ENCODE results near the gene MATN4.

Gene MATN4

GRCh38 chr20:45341579-45341938 is 33.5 kb upstream of the MATN4 start:
- in situ Hi-C loops (cut with HindIII; ENCODE audit: low sequenced_read_pairs), result no loop called here

GRCh38 chr20:45340951-45341350 is 32.9 kb upstream of the MATN4 start:
- in situ Hi-C loops (cut with HindIII; ENCODE audit: low sequenced_read_pairs), result no loop called here

DNA sequence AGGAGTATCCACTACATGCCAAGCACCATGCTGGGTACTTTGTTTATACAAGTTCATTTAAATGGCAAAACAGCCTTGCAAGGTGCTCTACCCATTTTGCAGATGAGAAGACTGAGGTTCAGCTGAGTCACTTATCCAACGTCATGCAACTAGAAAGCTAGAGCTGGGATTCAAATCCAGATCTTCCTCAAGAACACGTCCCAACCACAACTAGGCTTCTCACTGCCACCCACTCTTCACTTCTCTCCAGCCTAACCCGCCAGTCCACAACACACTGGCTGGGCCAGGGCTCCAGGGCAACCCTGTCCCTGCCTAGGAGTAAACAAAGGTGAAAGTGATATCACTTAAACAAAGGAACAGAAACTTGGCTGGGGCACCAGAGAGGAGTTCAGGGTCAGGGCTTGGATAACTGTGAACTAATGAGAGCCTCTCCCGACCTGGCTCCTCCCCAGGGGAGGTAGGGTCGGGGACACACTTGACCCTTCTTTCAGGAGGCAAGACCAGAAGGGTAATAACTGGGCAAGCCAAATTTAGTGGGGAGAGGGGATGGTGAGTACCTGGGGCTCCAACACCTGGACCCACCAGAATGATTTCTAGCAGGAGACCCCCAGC is 32.2 kb upstream of the MATN4 start:
- in situ Hi-C loops (cut with HindIII; ENCODE audit: low sequenced_read_pairs), result no loop called here

GRCh38 chr20:45339799-45340198 is 31.7 kb upstream of the MATN4 start:
- in situ Hi-C loops (cut with HindIII; ENCODE audit: low sequenced_read_pairs), result no loop called here

- in situ Hi-C loops (cut with HindIII; ENCODE audit: low sequenced_read_pairs), result no loop called here
These were observed 31.0 kb upstream of the MATN4 start for GRCh38 chr20:45339084-45339483.

GRCh38 chr20:45338121-45339030 is 30.3 kb upstream of the MATN4 start:
- in situ Hi-C loops (cut with HindIII; ENCODE audit: low sequenced_read_pairs), result no loop called here

- in situ Hi-C loops (cut with HindIII; ENCODE audit: low sequenced_read_pairs), result no loop called here
These were observed 29.4 kb upstream of the MATN4 start for GRCh38 chr20:45337367-45338120.

- in situ Hi-C loops (cut with HindIII; ENCODE audit: low sequenced_read_pairs), result no loop called here
These were observed 28.6 kb upstream of the MATN4 start for GRCh38 chr20:45336530-45337366.

DNA sequence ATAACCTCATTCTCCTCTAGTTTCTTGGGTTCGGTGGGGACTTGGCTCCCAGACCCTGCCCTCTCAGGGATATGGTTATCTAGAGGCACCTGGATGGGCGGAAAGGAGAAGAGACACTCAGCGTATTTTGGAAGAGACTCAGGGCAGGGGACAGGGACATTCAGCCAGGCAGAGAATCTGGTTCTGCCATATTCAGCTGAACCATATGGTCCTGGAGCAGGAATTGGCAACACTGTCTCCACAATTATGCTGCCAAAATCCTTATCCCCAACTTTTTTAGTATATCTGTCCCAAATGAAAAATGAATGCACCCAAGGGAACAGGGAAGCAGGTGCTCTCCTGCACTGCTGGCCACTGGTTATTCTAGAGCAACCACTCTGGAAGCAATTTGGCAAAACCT is 22.4 kb upstream of the MATN4 start:
- in situ Hi-C loops (cut with HindIII; ENCODE audit: low sequenced_read_pairs), result no loop called here

DNA sequence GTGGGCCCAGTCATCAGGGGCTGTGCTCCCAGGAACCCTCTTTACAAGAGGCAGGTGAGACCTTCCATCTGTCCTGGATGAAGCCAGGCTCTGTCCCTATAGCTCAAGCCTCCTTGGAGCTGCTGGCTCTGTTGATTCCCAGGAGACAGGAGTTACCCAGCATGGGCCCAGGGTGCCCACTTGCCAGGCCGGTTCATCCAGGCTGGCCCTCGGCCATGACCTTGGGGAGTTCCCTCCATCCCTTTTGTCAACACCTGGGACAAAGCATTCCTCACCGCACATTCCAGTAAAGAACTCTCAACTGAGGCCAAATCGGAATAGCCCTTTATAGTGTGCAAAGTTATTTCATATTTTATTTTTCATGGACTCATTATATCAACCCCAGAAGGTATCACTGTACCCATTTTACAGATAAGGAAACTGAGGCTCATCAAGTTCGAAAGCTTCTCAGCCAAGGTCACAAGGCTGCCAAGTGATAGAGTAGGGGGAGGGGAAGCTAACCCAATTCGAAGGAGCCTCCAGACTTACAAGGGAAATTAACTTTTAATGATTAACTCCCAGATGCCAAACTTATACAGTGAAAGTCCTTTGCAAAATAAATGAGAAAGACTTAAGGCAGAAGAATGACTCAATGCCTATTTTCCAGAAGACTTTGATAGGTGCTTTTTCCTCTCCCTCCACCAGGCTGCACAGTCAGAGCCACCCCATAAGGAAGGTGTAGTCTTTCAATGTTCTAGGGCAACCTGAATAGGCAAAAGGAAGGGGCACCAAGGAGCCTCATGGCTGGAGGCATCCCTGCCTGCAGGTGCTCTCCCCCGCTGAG is 21.6 kb upstream of the MATN4 start:
- in situ Hi-C loops (cut with HindIII; ENCODE audit: low sequenced_read_pairs), result loop anchor here (5.0 kb wide), 2 partner anchors 37 to 63 kb away; no protein-coding TSS in a partner anchor

DNA sequence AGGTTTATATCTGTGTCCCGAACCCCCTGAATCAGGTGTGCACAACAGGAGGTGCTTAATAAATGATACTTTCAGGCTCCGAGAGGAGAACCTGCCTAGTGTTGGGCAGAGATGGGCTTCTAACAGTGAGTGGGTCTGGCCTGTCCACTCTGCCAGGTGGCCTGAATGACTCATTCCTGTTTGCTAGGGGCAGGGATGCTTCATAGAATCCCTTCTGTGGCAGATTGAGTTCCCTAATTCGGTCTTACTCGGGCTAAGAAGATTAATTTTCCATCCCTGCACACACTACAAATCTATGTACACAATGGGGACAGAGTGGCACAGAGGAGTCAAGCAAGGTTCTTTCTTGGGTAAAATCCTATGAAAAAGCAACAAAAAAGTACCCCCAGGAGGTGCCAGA is 20.4 kb upstream of the MATN4 start:
- in situ Hi-C loops (cut with HindIII; ENCODE audit: low sequenced_read_pairs), result loop anchor here (5.0 kb wide), 2 partner anchors 36 to 64 kb away; no protein-coding TSS in a partner anchor

DNA sequence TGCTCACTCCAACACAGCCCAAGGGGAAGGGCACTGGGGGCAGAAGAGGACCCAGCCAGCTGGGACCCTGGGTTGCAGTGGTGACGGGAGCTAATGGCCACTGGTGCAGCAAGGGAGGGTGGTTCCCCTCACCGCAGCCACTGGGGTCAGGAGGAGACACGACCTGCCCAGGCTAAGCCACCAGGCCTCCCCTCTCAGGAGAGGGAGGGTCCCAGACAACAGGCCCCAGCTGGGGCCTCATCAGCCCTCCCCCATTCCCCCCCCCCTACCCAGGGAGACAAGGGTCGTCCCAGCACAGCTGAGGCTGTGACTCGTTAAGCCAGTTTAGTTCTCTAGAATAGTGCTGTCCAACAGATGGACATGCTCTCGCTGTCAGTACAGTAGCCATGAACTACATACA is 17.3 kb upstream of the MATN4 start:
- in situ Hi-C loops (cut with HindIII; ENCODE audit: low sequenced_read_pairs), result loop anchor here (5.0 kb wide), 2 partner anchors 33 to 67 kb away; no protein-coding TSS in a partner anchor

GRCh38 chr20:45323731-45324130 is 15.6 kb upstream of the MATN4 start:
- in situ Hi-C loops (cut with HindIII; ENCODE audit: low sequenced_read_pairs), result no loop called here

GRCh38 chr20:45322952-45323383 is 14.9 kb upstream of the MATN4 start:
- in situ Hi-C loops (cut with HindIII; ENCODE audit: low sequenced_read_pairs), result no loop called here

DNA sequence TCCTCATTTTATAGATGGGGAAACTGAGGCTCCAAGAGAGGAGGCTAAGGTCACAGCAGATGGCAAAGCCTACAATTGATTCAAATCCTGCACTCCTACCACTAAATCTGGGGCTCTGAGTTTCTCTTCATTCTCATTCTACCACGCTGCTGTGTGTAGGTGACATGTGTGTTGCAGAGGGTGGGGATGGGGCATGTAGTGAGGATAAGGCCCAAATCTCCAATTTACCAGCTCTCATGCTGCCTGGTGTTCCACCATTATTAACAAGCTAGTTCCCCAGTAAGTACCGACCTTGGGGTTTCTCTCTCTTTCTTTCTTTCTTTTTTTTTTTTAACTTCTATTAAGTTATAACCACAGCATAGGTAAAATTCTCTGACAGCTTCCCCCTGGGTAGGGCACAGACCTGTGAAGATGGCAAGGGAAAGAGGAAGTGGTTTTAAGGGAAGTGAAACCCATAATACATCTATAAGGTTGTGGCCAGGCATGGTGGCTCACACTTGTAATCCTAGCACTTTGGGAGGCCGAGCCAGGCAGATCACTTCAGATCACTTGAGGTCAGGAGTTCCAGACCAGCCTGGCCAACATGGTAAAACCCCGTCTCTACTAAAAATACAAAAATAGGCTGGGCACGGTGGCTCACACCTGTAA is 13.0 kb upstream of the MATN4 start:
- in situ Hi-C loops (cut with HindIII; ENCODE audit: low sequenced_read_pairs), result no loop called here

- in situ Hi-C loops (cut with HindIII; ENCODE audit: low sequenced_read_pairs), result loop anchor here (5.0 to 10.0 kb wide), 2 partner anchors 138 to 456 kb away; no protein-coding TSS in a partner anchor
These were observed 10.8 kb upstream of the MATN4 start for GRCh38 chr20:45318948-45319347.

- in situ Hi-C loops (cut with HindIII; ENCODE audit: low sequenced_read_pairs), result loop anchor here (5.0 to 10.0 kb wide), 2 partner anchors 139 to 456 kb away; no protein-coding TSS in a partner anchor
These were observed 10.4 kb upstream of the MATN4 start for GRCh38 chr20:45318386-45318939.

- in situ Hi-C loops (cut with HindIII; ENCODE audit: low sequenced_read_pairs), result loop anchor here (5.0 to 10.0 kb wide), 2 partner anchors 139 to 457 kb away; no protein-coding TSS in a partner anchor
These were observed 9.7 kb upstream of the MATN4 start for GRCh38 chr20:45317826-45318225.
